SJCRH30 (cell line): ENCODE data around the gene RAB11FIP4. TPM values are rescaled to one million over a fixed set of nuclear protein-coding genes. Genes with fewer than 3 reads are reported as not detected.

Source experiments
- DNase-seq, 2 experiments: peaks; one replicate each; pipeline ENCODE4 v3.0.0-alpha.2; 2015 to 2020
- H3K27ac ChIP-seq: fragments of 250-450 bp; sonication (Bioruptor Pico); 2 replicates; pipeline ENCODE4 v1.5.1; 2020; ENCODE audit warnings: mild to moderate bottlenecking, moderate library complexity
- H3K27me3 ChIP-seq: fragments of 250-450 bp; sonication (Bioruptor Pico); 2 replicates; pipeline ENCODE4 v1.5.1; 2020; ENCODE audit warnings: mild to moderate bottlenecking, moderate library complexity
- H3K36me3 ChIP-seq: fragments of 250-450 bp; sonication (Bioruptor Pico); 2 replicates; pipeline ENCODE4 v1.5.1; 2020; ENCODE audit warnings: mild to moderate bottlenecking, moderate library complexity
- H3K4me1 ChIP-seq: fragments of 250-450 bp; sonication (Bioruptor Pico); 2 replicates; pipeline ENCODE4 v1.5.1; 2020; ENCODE audit warnings: mild to moderate bottlenecking, moderate library complexity
- H3K4me3 ChIP-seq: fragments of 250-450 bp; sonication (Bioruptor Pico); 2 replicates; pipeline ENCODE4 v1.5.1; 2020; ENCODE audit warnings: mild to moderate bottlenecking, moderate library complexity
- H3K9me3 ChIP-seq: fragments of 250-450 bp; sonication (Bioruptor Pico); replicated peaks from 2 replicates; pipeline ENCODE4 v1.5.1; 2020; ENCODE audit warnings: mild to moderate bottlenecking, moderate library complexity
- total RNA-seq: library from RNA; depleted of rRNA; stranded (reverse); fragments of >200 nt; shearing (Covaris generic); gene quantifications from 2 replicates; pipeline ENCODE4 v1.2.3, GENCODE V29; 2014

The RAB11FIP4 gene
- total RNA-seq, 1 experiment from 2014 or later, result 0.04 TPM

DNA sequence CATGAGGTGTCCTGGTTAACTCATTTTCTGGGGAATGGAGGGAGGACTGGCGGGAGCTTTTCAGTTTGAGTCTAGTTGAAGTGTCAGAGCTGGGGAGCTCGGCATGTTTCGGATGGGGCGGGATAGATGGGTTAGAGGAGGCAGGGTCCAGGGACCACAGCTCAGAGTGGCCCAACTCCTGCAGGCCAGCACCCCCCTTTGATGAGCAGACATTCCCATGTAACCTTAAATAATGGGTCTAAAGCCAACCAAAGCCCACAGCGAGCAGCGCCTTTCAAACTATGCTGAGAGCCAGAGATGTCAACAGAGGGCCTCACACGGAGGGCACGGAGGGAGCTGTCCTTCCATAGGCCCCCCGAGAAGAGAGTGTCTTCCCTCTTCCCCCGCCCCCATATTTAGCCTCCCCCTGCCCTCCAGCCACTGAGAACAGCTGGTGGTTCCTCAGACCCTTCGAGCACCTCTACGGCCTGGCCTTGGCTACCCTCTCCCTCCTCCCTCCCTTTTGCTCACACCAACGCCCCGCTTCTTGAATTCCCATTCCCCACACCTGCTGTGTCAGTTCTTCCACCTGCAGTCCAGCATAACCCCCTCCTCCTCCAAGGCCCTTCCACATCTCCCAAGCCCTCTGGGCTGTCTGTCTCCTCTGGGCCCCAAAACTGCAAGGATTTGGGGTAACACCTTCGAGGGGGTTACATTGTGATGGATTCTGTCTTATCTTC is 21.8 kb downstream of the RAB11FIP4 start:
- Histone ChIP-seq H3K9me3 (no peaks in the 10 kb centered on the region), H3K36me3 (no peaks in the 10 kb centered on the region), H3K27me3 (no peaks in the 10 kb centered on the region), H3K27ac (peak overlapping the region; percentile 40), H3K4me3 (no peak overlapping the region), H3K4me1 (peaks cover 55% of the 10 kb centered on the region)
- DNase-seq, result peak in 1 of 2 experiments; percentile 36

GRCh38 chr17:31413874-31414549 is 22.5 kb downstream of the RAB11FIP4 start:
- peak; percentile 87 to 89 for DNase-seq
- no peaks in the 10 kb centered on the region for H3K36me3 ChIP-seq
- H3K4me1 ChIP-seq, result peaks cover 47% of the 10 kb centered on the region
- no peaks in the 10 kb centered on the region for H3K9me3 ChIP-seq
- no peaks in the 10 kb centered on the region for H3K27me3 ChIP-seq
- H3K4me3 ChIP-seq, result no peak overlapping the region
- peak overlapping the region; percentile 40 for H3K27ac ChIP-seq

- no peak overlapping the region for H3K4me3 ChIP-seq
- H3K27ac ChIP-seq, result peak overlapping the region; percentile 40; the same call in 1 of the 2 replicates
- no peak for DNase-seq
- H3K4me1 ChIP-seq, result peaks cover 45% of the 10 kb centered on the region
- no peaks in the 10 kb centered on the region for H3K27me3 ChIP-seq
- H3K36me3 ChIP-seq, result no peaks in the 10 kb centered on the region
- H3K9me3 ChIP-seq, result no peaks in the 10 kb centered on the region
These were observed 23.1 kb downstream of the RAB11FIP4 start for GRCh38 chr17:31414550-31414918.

- Histone ChIP-seq H3K27ac (peak overlapping the region; percentile 40; the same call in 1 of the 2 replicates), H3K36me3 (no peaks in the 10 kb centered on the region), H3K4me1 (peaks cover 45% of the 10 kb centered on the region), H3K9me3 (no peaks in the 10 kb centered on the region), H3K4me3 (no peak overlapping the region), H3K27me3 (no peaks in the 10 kb centered on the region)
- peak; percentile 36 to 41 for DNase-seq
These were observed 23.6 kb downstream of the RAB11FIP4 start for GRCh38 chr17:31415004-31415454.

DNA sequence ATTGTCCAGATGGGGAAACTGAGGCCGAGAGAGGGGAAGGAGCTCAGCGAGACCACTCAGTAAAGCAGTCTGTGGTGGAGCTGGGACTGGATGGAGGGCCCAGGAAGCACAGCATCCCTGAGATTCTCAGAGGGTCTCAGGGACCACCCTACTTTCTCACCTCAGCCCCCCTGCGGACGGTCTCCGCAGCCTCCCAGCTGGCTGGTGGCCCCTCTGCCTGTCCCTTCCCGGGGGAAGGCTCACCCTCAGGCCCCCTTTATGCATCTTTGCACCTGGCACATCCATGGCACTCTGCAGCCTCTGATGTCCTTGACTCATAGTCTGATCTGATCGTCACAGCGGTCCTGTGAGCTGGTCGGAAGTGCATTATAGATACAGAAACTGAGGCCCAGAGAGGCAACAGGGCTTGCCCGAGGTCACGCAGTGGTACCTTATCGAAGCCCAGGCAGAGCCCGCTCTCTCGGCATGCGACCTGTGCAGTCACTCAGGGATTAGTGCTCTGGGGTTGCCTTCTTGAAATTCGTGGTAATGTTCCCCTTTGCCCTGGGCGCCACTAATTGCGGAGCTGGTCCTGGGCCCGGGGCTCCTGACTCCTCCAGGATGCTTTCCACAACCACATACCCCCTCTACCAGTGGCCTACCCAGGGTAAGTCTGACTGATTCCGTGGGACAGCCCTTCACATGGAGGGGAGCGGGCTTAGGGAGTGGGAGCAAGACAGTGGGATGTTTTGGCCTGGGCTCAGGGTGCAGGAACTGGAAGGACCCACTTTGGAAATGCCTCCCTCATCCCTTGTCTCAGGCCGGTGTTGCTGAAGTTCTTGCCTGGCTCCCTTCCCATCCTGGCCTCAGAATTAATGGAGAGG is 24.4 kb downstream of the RAB11FIP4 start:
- Histone ChIP-seq H3K27me3 (no peaks in the 10 kb centered on the region), H3K27ac (peak overlapping the region; percentile 66)
- no peak for DNase-seq

GRCh38 chr17:31416503-31416923 is 25.0 kb downstream of the RAB11FIP4 start:
- H3K27me3 ChIP-seq, result no peaks in the 10 kb centered on the region
- H3K4me3 ChIP-seq, result no peak overlapping the region
- H3K27ac ChIP-seq, result peak overlapping the region; percentile 66
- peaks cover 45% of the 10 kb centered on the region for H3K4me1 ChIP-seq
- H3K9me3 ChIP-seq, result no peaks in the 10 kb centered on the region
- H3K36me3 ChIP-seq, result no peaks in the 10 kb centered on the region
- peak; percentile 85 to 87 for DNase-seq

More for the DNA sequence above, 24.4 kb downstream of the RAB11FIP4 start:
- H3K9me3 ChIP-seq, result no peaks in the 10 kb centered on the region
- peaks cover 45% of the 10 kb centered on the region for H3K4me1 ChIP-seq
- no peaks in the 10 kb centered on the region for H3K36me3 ChIP-seq
- H3K4me3 ChIP-seq, result no peak overlapping the region

DNA sequence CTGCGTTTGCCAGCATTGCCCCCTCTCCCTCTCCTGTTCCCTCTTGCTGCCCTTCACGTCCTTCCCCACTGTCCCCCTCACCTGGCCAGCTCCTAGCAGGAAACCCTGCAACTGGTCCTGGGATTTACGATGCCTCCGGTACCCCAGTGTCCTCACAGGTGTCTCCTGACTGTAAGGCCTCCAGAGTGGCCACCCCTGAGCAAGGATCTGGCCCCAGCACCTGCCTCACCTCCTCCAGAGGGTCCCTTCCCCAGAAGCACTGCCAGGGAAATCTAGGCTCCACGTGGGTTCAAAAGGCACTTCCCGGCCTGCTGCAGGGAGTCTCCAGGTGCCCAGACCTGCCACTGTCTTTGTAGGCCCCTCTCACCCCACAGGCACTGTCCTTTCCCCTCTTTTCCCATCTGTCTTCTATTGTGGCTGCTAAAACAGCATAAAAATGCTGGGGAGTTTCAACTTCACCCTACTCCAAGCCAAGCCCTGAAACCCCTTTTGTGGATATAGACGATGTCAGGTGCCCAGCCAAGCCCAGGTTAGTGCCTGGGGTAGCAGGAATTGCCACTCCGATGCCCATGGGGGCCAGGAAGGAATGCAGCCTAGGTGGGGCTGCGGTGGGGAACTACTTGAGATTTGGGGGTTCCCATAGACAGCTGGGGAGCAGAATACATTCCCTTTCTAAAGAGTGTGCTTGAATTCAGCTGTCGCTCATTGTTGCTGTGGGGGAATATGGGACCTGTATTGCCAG is 25.7 kb downstream of the RAB11FIP4 start:
- H3K36me3 ChIP-seq, result no peaks in the 10 kb centered on the region
- peaks cover 45% of the 10 kb centered on the region for H3K4me1 ChIP-seq
- no peak for DNase-seq
- H3K9me3 ChIP-seq, result no peaks in the 10 kb centered on the region; the same call in 1 of the 2 replicates
- H3K27me3 ChIP-seq, result no peaks in the 10 kb centered on the region
- no peak overlapping the region for H3K4me3 ChIP-seq
- peak overlapping the region; percentile 66 for H3K27ac ChIP-seq

DNA sequence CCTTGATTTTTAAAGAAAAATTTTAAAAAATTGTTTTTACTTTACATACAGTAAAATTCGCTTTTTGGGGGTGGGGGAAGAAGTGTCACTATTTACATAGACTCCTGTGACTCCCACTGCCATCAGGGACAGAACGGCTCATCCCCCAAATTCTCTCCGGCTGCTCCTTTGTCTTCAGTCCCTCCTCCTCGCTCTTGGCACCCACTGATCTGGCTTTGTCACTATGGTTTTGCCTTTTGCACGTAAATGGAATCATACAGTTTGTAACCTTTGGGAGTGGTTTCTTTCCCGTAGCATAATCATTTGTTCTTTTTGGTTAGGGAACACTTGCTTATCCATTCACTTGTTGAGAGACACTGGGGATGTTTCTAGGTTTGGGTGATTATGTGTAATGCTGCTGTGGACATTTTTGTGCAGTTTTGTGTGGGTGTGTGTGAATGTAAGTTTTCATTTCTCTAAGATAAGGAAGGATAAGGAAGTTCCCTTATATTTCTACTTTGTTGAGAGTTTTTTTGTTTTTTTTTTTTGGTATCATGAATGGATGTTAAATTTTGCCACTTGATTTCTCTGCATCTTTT is 27.4 kb downstream of the RAB11FIP4 start:
- Histone ChIP-seq H3K4me1 (peaks cover 31% of the 10 kb centered on the region), H3K4me3 (no peak overlapping the region), H3K27ac (no peak overlapping the region), H3K27me3 (no peaks in the 10 kb centered on the region), H3K36me3 (no peaks in the 10 kb centered on the region), H3K9me3 (no peaks in the 10 kb centered on the region; the same call in 1 of the 2 replicates)
- DNase-seq, result no peak

- no peaks in the 10 kb centered on the region for H3K36me3 ChIP-seq
- no peak for DNase-seq
- no peaks in the 10 kb centered on the region for H3K27me3 ChIP-seq
- H3K27ac ChIP-seq, result no peak overlapping the region
- peaks cover 12% of the 10 kb centered on the region for H3K4me1 ChIP-seq
- H3K4me3 ChIP-seq, result no peak overlapping the region
- H3K9me3 ChIP-seq, result no peaks in the 10 kb centered on the region; the same call in 1 of the 2 replicates
These were observed 31.0 kb downstream of the RAB11FIP4 start for GRCh38 chr17:31422443-31422842.

GRCh38 chr17:31424944-31425281 is 33.4 kb downstream of the RAB11FIP4 start:
- Histone ChIP-seq H3K9me3 (no peaks in the 10 kb centered on the region; the same call in 1 of the 2 replicates), H3K27me3 (no peaks in the 10 kb centered on the region), H3K4me1 (peaks cover 12% of the 10 kb centered on the region), H3K36me3 (no peaks in the 10 kb centered on the region), H3K27ac (no peak overlapping the region), H3K4me3 (no peak overlapping the region)
- no peak for DNase-seq

DNA sequence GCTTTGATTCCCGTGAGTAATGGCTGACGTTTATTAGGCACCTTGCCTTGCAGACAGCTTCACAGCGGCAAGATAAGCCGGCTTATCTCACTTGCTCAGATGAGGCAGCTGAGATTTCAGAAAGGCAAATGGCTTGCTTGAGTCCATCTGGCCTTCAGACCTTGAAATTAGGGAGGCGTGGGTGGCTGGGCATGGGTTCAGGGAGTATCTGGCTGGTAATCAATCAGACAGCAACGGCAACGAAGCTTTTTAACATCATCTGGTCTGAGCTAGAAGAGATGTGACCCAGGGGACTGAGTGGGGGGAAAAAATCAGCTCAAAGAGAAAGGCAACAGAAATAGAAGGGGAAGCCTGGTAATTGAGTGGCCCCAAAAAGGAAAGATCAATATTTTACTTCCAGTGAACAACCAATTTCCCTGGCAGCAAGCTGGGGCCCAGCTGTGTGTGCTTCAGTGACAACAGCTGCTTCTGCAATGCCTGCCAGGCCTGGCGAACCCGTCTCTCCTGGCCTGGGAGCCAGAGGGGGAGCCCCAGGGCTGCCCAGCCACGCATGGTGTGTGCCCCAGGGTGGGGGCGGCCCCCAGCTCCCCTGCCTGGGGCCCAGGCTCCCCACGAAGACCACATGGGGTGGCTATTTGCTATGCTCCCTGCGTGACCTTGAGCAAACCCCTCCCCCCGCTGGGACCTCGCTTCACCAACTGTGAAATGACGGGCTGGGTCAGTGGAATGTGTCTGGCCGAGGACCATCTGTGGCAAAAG is 34.0 kb downstream of the RAB11FIP4 start:
- Histone ChIP-seq H3K27me3 (no peaks in the 10 kb centered on the region), H3K4me1 (peaks cover 12% of the 10 kb centered on the region), H3K36me3 (no peaks in the 10 kb centered on the region), H3K9me3 (no peaks in the 10 kb centered on the region; the same call in 1 of the 2 replicates), H3K27ac (peak overlapping the region; percentile 0; the same call in 1 of the 2 replicates), H3K4me3 (peak overlapping the region; percentile 34)
- DNase-seq, result peak; percentile 59 to 66

GRCh38 chr17:31427684-31428083 is 36.2 kb downstream of the RAB11FIP4 start:
- Histone ChIP-seq H3K4me3 (no peak overlapping the region), H3K27ac (no peak overlapping the region), H3K27me3 (no peaks in the 10 kb centered on the region), H3K36me3 (no peaks in the 10 kb centered on the region), H3K9me3 (no peaks in the 10 kb centered on the region), H3K4me1 (peaks cover 12% of the 10 kb centered on the region)
- no peak for DNase-seq

GRCh38 chr17:31428111-31428510 is 36.6 kb downstream of the RAB11FIP4 start:
- no peaks in the 10 kb centered on the region for H3K27me3 ChIP-seq
- H3K4me3 ChIP-seq, result no peak overlapping the region
- DNase-seq, result no peak

More at GRCh38 chr17:31428111-31428510, 36.6 kb downstream of the RAB11FIP4 start:
- Histone ChIP-seq H3K27ac (no peak overlapping the region), H3K9me3 (no peaks in the 10 kb centered on the region), H3K36me3 (no peaks in the 10 kb centered on the region), H3K4me1 (peaks cover 12% of the 10 kb centered on the region)
